NCI-H2171 (cell line): ENCODE results near the gene LAPTM4A.

Experiments used
- DNase-seq: peaks from one replicate; lab custom pipeline; 2025; lab: John Stamatoyannopoulos, UW

Gene LAPTM4A

GRCh38 chr2:20019747-20020146 is 31.7 kb downstream of the LAPTM4A start:
- no peak for DNase-seq

GRCh38 chr2:20018601-20019152 is 32.8 kb downstream of the LAPTM4A start:
- no peak for DNase-seq

- no peak for DNase-seq
Measured at GRCh38 chr2:20016346-20016745, 35.1 kb downstream of the LAPTM4A start.

- peak; percentile 12 for DNase-seq
Measured at GRCh38 chr2:20015482-20016083, 35.8 kb downstream of the LAPTM4A start.

- DNase-seq, result no peak
Measured at GRCh38 chr2:20013126-20013849, 38.1 kb downstream of the LAPTM4A start.

- no peak for DNase-seq
Measured at GRCh38 chr2:20012282-20013125, 38.9 kb downstream of the LAPTM4A start, which contains the start of gene MATN3. MATN3 (minus strand) TSS chr2:20012668; CDS start chr2:20012631, 37 bp downstream.

GRCh38 chr2:20012032-20012281 is 39.5 kb downstream of the LAPTM4A start:
- no peak for DNase-seq

GRCh38 chr2:20011276-20012031 is 40.0 kb downstream of the LAPTM4A start:
- DNase-seq, result no peak

- DNase-seq, result no peak
Measured at GRCh38 chr2:20008703-20009102, 42.7 kb downstream of the LAPTM4A start.

- DNase-seq, result no peak
Measured at GRCh38 chr2:20005891-20006470, 45.4 kb downstream of the LAPTM4A start.

GRCh38 chr2:20005067-20005627 is 46.3 kb downstream of the LAPTM4A start:
- DNase-seq, result no peak

- no peak for DNase-seq
Measured at GRCh38 chr2:20001361-20001863, 50.0 kb downstream of the LAPTM4A start.

- DNase-seq, result no peak
Measured at GRCh38 chr2:19993731-19994130, 57.7 kb downstream of the LAPTM4A start.

GRCh38 chr2:19991895-19992294 is 59.5 kb downstream of the LAPTM4A start:
- DNase-seq, result no peak

- DNase-seq, result no peak
Measured at GRCh38 chr2:19990416-19990728, 61.1 kb downstream of the LAPTM4A start.

GRCh38 chr2:19989667-19990415 is 61.6 kb downstream of the LAPTM4A start, which contains the start of gene WDR35:
WDR35 (minus strand) TSS chr2:19990105; CDS start chr2:19990015, 90 bp downstream.
- peak; percentile 94 for DNase-seq

- DNase-seq, result no peak
Measured at GRCh38 chr2:19989342-19989666, 62.1 kb downstream of the LAPTM4A start.

- no peak for DNase-seq
Measured at GRCh38 chr2:19988600-19988999, 62.8 kb downstream of the LAPTM4A start.

GRCh38 chr2:19987936-19988335 is 63.5 kb downstream of the LAPTM4A start:
- no peak for DNase-seq
